H9 (cell line): ENCODE data around the gene DOCK9. TPM values are rescaled to one million over a fixed set of nuclear protein-coding genes. Genes with fewer than 3 reads are reported as not detected.

ENCODE experiments used
- DNase-seq: peaks from one replicate; pipeline ENCODE4 v3.0.0-alpha.2; 2017
- H2AFZ ChIP-seq: one replicate; pipeline ENCODE4 v1.6.1; 2013; ENCODE audit warnings: mild to moderate bottlenecking, low read length, control low read depth, moderate library complexity
- H2AK5ac ChIP-seq: 2 replicates; pipeline ENCODE4 v1.6.1; 2013; ENCODE audit warnings: low read length, control low read depth, mixed read lengths; ENCODE audit not compliant: insufficient read length
- H2BK120ac ChIP-seq: one replicate; pipeline ENCODE4 v1.6.1; 2013; ENCODE audit warnings: low read depth, mild to moderate bottlenecking, low read length, control low read depth, inconsistent platforms; ENCODE audit not compliant: poor library complexity, severe bottlenecking
- H2BK12ac ChIP-seq: 2 replicates; pipeline ENCODE4 v1.6.1; 2013; ENCODE audit warnings: low read length, control low read depth, mixed read lengths, low read depth; ENCODE audit not compliant: insufficient read length
- H2BK15ac ChIP-seq: 2 replicates; pipeline ENCODE4 v1.6.1; 2013; ENCODE audit warnings: low read depth, low read length, control low read depth
- H2BK20ac ChIP-seq: one replicate; pipeline ENCODE4 v1.6.1; 2013; ENCODE audit warnings: low read depth, mild to moderate bottlenecking, low read length, control low read depth, inconsistent platforms; ENCODE audit not compliant: poor library complexity, severe bottlenecking
- H2BK5ac ChIP-seq: 2 replicates; pipeline ENCODE4 v1.6.1; 2013; ENCODE audit warnings: low read length, control low read depth, mixed read lengths; ENCODE audit not compliant: insufficient read length
- H3K14ac ChIP-seq: 2 replicates; pipeline ENCODE4 v1.6.1; 2013; ENCODE audit warnings: low read length, control low read depth; ENCODE audit not compliant: insufficient read depth
- H3K18ac ChIP-seq: 2 replicates; pipeline ENCODE4 v1.6.1; 2013; ENCODE audit warnings: low read depth, mild to moderate bottlenecking, mixed read lengths, low read length, control low read depth; ENCODE audit not compliant: insufficient read length
- H3K23ac ChIP-seq: 2 replicates; pipeline ENCODE4 v1.6.1; 2013; ENCODE audit warnings: low read length, control low read depth, mixed read lengths, low read depth; ENCODE audit not compliant: insufficient read length
- H3K23me2 ChIP-seq: 2 replicates; pipeline ENCODE4 v1.6.1; 2013; ENCODE audit warnings: low read depth, mild to moderate bottlenecking, mixed read lengths, low read length, control low read depth; ENCODE audit not compliant: insufficient read length, poor library complexity, severe bottlenecking
- H3K27ac ChIP-seq: 2 replicates; pipeline ENCODE4 v1.5.1; 2013; ENCODE audit warnings: low read length, control low read depth, mixed read lengths, low read depth; ENCODE audit not compliant: insufficient read length
- H3K27me3 ChIP-seq: 2 replicates; pipeline ENCODE4 v1.6.1; 2013; ENCODE audit warnings: low read length, control low read depth, inconsistent platforms; ENCODE audit not compliant: insufficient read depth
- H3K4ac ChIP-seq: 2 replicates; pipeline ENCODE4 v1.6.1; 2013; ENCODE audit warnings: low read depth, mild to moderate bottlenecking, control low read depth, inconsistent platforms, low read length, moderate library complexity
- H3K4me1 ChIP-seq: 2 replicates; pipeline ENCODE4 v1.6.1; 2013; ENCODE audit warnings: low read length, control low read depth, inconsistent platforms; ENCODE audit not compliant: insufficient read depth
- H3K4me2 ChIP-seq: 2 replicates; pipeline ENCODE4 v1.6.1; 2013; ENCODE audit warnings: low read length, control low read depth, mixed read lengths; ENCODE audit not compliant: insufficient read length, insufficient read depth
- H3K56ac ChIP-seq: 2 replicates; pipeline ENCODE4 v1.6.1; 2013; ENCODE audit warnings: low read depth, mild to moderate bottlenecking, mixed read lengths, low read length, control low read depth; ENCODE audit not compliant: insufficient read length
- H3K79me1 ChIP-seq: 2 replicates; pipeline ENCODE4 v1.6.1; 2013; ENCODE audit warnings: low read depth, mild to moderate bottlenecking, moderate library complexity, low read length, control low read depth, inconsistent platforms; ENCODE audit not compliant: insufficient read depth, poor library complexity, severe bottlenecking
- H3K79me2 ChIP-seq: 2 replicates; pipeline ENCODE4 v1.6.1; 2013; ENCODE audit warnings: low read length, control low read depth, inconsistent platforms; ENCODE audit not compliant: insufficient read depth
- H3K9ac ChIP-seq: 2 replicates; pipeline ENCODE4 v1.6.1; 2013; ENCODE audit warnings: low read length, control low read depth, mixed read lengths; ENCODE audit not compliant: insufficient read length; ENCODE audit errors: extremely low read depth
- H3K9me3 ChIP-seq: one replicate; pipeline ENCODE4 v1.6.1; 2013; ENCODE audit warnings: low read depth, low read length, inconsistent platforms; ENCODE audit not compliant: control insufficient read depth
- H3T11ph ChIP-seq: one replicate; pipeline ENCODE4 v1.6.1; 2013; ENCODE audit warnings: mild to moderate bottlenecking, low read length, control low read depth, inconsistent platforms
- H4K20me1 ChIP-seq: one replicate; pipeline ENCODE4 v1.6.1; 2013; ENCODE audit not compliant: control insufficient read depth, insufficient read length, insufficient read depth
- H4K5ac ChIP-seq: 2 replicates; pipeline ENCODE4 v1.6.1; 2013; ENCODE audit warnings: low read depth, mild to moderate bottlenecking, mixed read lengths, low read length, control low read depth; ENCODE audit not compliant: insufficient read length
- H4K8ac ChIP-seq: replicated peaks from 2 replicates; pipeline ENCODE4 v1.6.1; 2013; ENCODE audit warnings: low read length, control low read depth, mixed read lengths, low read depth; ENCODE audit not compliant: insufficient read length
- H4K91ac ChIP-seq: 2 replicates; pipeline ENCODE4 v1.6.1; 2013; ENCODE audit warnings: low read depth, mild to moderate bottlenecking, moderate library complexity, mixed read lengths, low read length, control low read depth; ENCODE audit not compliant: insufficient read length
- H3K27ac Mint-ChIP-seq, 3 experiments: 2 replicates in 2 of 3; 3 replicates in 1 of 3; pipeline ENCODE4 v1.8.0; 2020 to 2021; ENCODE audit warnings: mixed read lengths in 3 of 3, mild to moderate bottlenecking in 1 of 3, moderate library complexity in 1 of 3
- H3K27me3 Mint-ChIP-seq: 2 replicates; pipeline ENCODE4 v1.8.0; 2021; ENCODE audit warnings: low read depth, mild to moderate bottlenecking, moderate library complexity, mixed read lengths
- H3K36me3 Mint-ChIP-seq, 3 experiments: 2 replicates in 2 of 3; 3 replicates in 1 of 3; pipeline ENCODE4 v1.8.0; 2020 to 2021; ENCODE audit warnings: low read depth in 3 of 3, mixed read lengths in 3 of 3; ENCODE audit not compliant: insufficient read depth in 1 of 3
- H3K4me1 Mint-ChIP-seq, 2 experiments: 2 replicates each; pipeline ENCODE4 v1.8.0; 2020; ENCODE audit warnings: mixed read lengths in 2 of 2
- H3K4me3 Mint-ChIP-seq, 2 experiments: 2 replicates in 1 of 2; 3 replicates in 1 of 2; pipeline ENCODE4 v1.8.0; 2020 to 2021; ENCODE audit warnings: mild to moderate bottlenecking in 2 of 2, mixed read lengths in 2 of 2, moderate library complexity in 1 of 2
- H3K9me3 Mint-ChIP-seq, 2 experiments: 2 replicates in 1 of 2; 3 replicates in 1 of 2; pipeline ENCODE4 v1.8.0; 2020; ENCODE audit warnings: mild to moderate bottlenecking in 2 of 2, mixed read lengths in 2 of 2, moderate library complexity in 1 of 2
- CTCF ChIP-seq: fragments of 200-600 bp; sonication (generic); conservative IDR thresholded peaks from 3 replicates; pipeline ENCODE4 v1.8.0; 2021; ENCODE audit warnings: antibody characterized with exemption, mild to moderate bottlenecking
- WGBS: extraction: QIAGEN DNeasy Blood & Tissue Kit; methylation state at CpG from one replicate; pipeline ENCODE4 v1.1.7; 2013; ENCODE audit warnings: missing lambda C conversion rate, low lambda C conversion rate, mixed read lengths; ENCODE audit not compliant: insufficient read length; ENCODE audit errors: extremely low coverage; 5-methylcytosine and 5-hydroxymethylcytosine counted together
- total RNA-seq: library from RNA; stranded (reverse); gene quantifications from 2 replicates; pipeline ENCODE4 v1.2.1, GENCODE V29; 2021

DOCK9 gene
- total RNA-seq, 1 experiment from 2014 or later = 23.0 TPM

GRCh38 chr13:98917116-98917515, 60.7 kb downstream of the DOCK9 start:
- TF ChIP-seq CTCF = no peak
- Histone ChIP-seq H4K8ac (no peak overlapping the region), H3K9ac (no peak overlapping the region)

More at GRCh38 chr13:98917116-98917515, 60.7 kb downstream of the DOCK9 start:
- no peak overlapping the region for H2AK5ac ChIP-seq
- no peaks in the 10 kb centered on the region for H3K23me2 ChIP-seq
- H3K4me1 Mint-ChIP-seq = peaks cover 11% of the 10 kb centered on the region in 2 experiments
- H4K91ac ChIP-seq = no peak overlapping the region
- no peak overlapping the region for H2BK15ac ChIP-seq
- H2AFZ ChIP-seq = no peak overlapping the region
- no peak overlapping the region for H3K18ac ChIP-seq
- no peak for DNase-seq
- H3K4me2 ChIP-seq = no peak overlapping the region
- H3K4me3 Mint-ChIP-seq = no peak overlapping the region
- H3K27me3 Mint-ChIP-seq = no peaks in the 10 kb centered on the region
- H3K9me3 ChIP-seq = no peaks in the 10 kb centered on the region
- H2BK20ac ChIP-seq = no peak overlapping the region
- no peaks in the 10 kb centered on the region for H4K20me1 ChIP-seq
- H3K56ac ChIP-seq = no peak overlapping the region
- no peak overlapping the region for H2BK120ac ChIP-seq
- H3K27me3 ChIP-seq = no peaks in the 10 kb centered on the region
- H2BK12ac ChIP-seq = no peak overlapping the region
- H3K79me1 ChIP-seq = peaks cover 3% of the 10 kb centered on the region
- H3K9me3 Mint-ChIP-seq = no peaks in the 10 kb centered on the region
- H2BK5ac ChIP-seq = no peak overlapping the region
- H3T11ph ChIP-seq = no peak overlapping the region
- no peaks in the 10 kb centered on the region for H3K79me2 ChIP-seq
- H3K4me1 ChIP-seq = peaks cover 5% of the 10 kb centered on the region; the same call in 1 of the 2 replicates
- WGBS = no CpG with 5 or more reads among the region's 1 CpG
- H3K36me3 Mint-ChIP-seq = no peaks in the 10 kb centered on the region; a peak in 1 of 7 replicates
- no peak overlapping the region for H4K5ac ChIP-seq
- H3K4ac ChIP-seq = no peak overlapping the region
- no peak overlapping the region for H3K14ac ChIP-seq
- no peak overlapping the region for H3K27ac Mint-ChIP-seq
- H3K27ac ChIP-seq = no peak overlapping the region
- H3K23ac ChIP-seq = no peak overlapping the region
